Fibroblast of the conjunctiva (primary cell): Measurements from ENCODE around the gene USH2A.
"Not testable (repeated sequence)": the region's sequence is repeated elsewhere in the genome, so short reads cannot be mapped to it uniquely, and the experiment has no call there.

ENCODE experiments used
- DNase-seq: peaks from one replicate; pipeline ENCODE4 v3.0.0-alpha.2; 2010; ENCODE audit warnings: low read depth

The USH2A gene

DNA sequence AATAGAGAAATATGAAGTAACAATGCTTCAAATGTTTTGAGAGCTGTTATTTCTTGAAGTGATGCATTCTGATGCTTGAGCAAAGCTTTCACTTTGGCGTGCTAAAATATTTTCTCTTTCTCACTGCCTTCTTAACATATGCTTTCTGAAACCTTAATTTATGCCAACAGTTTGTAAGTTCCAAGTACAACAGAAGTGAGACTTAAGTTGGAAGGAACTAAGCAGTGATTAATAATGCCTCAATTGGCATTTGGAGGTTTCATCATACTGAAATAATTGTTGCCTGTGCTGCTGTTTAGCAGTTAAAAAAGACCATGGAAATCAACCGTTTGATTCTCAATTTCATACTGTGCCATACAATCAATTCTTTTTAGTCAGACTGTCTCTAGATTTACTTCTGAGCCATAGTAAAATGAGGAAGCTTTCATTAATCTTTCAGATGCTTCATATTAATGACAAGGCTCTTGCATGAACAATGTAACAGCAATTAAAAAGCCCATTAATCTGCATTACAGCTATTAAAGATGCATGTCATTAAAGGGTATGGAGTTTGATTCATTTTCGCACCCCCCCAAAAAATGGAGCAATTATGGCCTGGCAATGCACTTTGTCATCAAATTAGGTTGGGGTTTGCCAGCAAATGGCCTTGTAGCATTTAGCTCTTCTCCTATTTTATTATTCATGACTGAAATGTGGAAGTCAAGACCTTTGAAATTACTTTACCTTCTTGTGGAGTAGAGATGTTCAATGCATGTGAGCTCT, 375.3 kb downstream of the USH2A start:
- DNase-seq, result no peak

DNA sequence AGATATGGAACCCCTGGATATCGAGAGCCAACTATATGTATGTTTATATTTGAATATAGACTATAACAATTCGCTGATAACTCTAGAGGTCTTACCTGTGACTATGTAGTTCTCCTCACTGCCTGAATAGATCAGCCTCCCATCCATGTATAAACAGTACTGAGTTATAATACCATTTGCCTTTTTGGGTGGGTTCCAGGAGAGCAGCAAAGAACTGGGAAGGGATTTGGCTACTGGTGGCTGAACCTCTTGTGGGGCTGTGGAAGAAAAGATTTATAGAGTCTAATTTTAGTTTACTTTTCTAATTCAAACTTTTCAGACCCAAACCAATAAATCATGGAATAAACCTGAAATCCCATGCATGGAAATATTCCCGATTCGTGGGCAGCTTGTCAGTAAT, 376.9 kb downstream of the USH2A start:
- DNase-seq, result no peak

DNA sequence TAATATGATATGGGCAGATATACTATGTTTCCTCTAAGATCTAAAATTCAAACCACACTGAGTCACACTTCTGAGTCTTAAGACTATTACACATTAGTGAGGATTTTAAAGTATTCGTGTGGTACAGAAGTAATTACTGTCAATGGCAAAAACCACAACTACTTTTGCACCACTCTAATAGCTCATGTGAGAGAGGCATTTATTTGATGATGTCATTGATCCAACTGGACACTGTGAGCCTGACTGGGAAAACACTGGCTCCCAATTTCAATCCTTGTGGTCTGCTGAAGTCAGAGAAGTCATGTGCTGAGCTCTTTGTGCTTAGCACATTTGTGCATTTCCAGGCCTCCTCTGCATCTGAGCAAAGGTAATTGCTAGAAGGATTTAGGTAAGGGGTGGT, 377.8 kb downstream of the USH2A start:
- DNase-seq, result peak; percentile 3

GRCh38 chr1:216044538-216044937, 378.7 kb downstream of the USH2A start:
- no peak for DNase-seq

GRCh38 chr1:216034506-216034905, 388.7 kb downstream of the USH2A start:
- peak; percentile 3 for DNase-seq

GRCh38 chr1:216032961-216033614, 390.2 kb downstream of the USH2A start:
- DNase-seq, result no peak

- DNase-seq, result no peak
Measured at GRCh38 chr1:216032284-216032683, 391.0 kb downstream of the USH2A start.

DNA sequence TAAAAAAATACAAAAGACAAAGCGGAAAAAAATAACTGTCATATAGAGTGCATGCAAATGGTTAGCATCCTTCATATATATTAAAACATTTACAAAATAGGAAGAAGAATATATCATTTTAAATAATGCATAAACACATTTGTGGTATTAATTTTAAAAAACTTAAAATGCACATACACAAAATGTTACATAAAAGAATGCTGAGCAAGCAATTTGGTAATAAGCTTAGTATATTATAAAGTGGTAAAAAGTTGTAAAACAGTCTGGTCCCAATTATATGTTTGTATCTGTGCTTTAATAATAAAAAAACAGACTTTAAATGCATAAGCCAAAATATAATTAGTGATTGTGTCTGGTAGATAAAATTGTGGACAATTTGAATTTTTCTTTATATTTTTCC, 394.6 kb downstream of the USH2A start:
- DNase-seq, result no peak

GRCh38 chr1:216024546-216024945, 398.7 kb downstream of the USH2A start:
- DNase-seq, result no peak

GRCh38 chr1:216020743-216021345, 402.4 kb downstream of the USH2A start:
- no peak for DNase-seq

- DNase-seq, result no peak
Measured at GRCh38 chr1:216015116-216015515, 408.1 kb downstream of the USH2A start.

DNA sequence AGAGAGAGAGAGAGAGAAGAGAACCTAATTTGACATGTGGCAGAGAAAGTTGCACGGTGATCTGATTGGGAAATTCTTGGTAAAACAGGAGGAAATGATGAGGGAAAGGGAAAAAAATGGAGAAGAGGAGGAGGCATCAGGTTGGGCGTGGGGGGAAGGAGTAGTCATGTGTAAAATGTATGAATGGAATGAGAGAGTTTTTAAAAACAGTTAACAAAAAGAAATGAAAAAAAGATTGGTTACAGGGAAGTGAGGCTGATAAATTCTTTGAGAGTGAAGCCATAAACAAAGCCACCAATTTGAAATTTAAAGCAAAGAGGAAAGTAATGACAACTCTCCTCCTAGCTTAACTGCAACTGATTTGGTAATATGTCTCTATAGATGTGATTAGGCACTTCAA, 409.2 kb downstream of the USH2A start:
- DNase-seq, result no peak

DNA sequence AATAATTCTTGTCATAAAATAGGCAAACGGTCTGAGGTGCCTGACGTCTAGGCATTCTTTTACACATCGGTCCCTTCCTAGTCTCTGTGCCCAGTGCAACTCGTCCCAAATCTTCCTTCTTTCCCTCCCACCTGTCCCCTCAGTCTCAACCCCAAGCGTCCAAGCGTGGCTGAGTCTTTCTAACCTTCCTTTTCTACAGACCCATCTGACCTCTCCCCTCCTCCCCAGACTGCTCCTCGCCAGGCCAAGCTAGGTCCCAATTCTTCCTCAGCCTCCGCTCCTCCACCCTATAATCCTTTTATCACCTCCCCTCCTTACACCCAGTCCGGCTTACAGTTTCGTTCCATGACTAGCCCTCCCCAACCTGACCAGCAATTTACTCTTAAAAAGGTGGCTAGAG, 413.8 kb downstream of the USH2A start:
- not testable (repeated sequence) for DNase-seq

- DNase-seq, result peak; percentile 21
Measured at GRCh38 chr1:216005916-216006315, 417.3 kb downstream of the USH2A start.

DNA sequence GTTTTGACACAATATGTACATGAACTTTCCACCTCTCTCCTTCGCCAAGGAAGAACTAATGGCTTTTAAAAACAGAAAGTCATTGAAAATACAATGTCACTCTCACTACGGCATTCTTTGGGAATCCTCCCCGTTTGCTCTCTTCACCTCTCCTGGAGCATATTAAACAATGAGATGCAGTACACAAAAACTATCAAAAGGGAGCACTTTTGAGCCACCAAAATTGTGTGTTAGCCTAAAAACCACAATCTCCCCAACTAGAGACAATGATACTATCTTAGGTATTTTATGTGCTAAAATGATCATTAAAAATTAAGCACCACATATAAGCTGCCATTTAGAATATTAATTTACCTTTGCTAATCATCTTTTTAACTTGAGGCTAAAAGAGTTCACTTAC, 430.6 kb downstream of the USH2A start:
- DNase-seq, result peak; percentile 5

DNA sequence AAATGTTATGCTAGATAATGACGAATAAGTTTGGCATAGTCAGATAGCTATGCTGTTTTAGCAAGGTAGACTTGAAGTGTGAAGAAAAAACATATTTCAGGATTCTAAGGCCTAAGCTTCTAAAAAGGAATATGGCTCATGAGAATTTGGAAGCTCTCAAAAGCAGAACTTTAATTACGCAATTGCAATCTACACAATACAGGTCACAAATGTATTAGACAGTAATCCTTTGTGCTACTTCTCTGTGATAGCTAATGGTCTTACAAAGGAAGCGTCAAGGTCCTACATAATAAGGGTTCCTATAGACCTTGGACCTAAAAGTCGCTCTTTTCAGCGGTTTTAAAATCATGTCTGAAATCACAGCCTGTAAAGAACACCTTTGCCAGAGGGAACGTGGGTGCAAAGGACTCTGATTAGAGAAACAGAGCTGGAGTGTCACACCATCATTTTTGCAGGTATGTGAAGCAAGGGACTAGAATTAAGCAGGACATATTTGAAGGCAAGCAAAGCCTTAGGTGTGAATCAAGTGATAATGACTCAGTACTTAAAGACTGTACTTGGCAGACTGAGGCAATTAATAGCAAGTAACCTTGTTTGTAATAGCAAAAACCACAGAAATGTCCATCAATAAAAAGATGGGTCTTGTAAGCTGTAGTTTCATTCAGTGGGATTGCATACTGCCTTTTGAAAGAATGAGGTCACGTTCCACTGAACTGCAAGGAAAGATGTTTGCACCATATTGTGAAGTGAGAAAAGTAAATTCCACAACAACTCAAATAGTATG, 436.0 kb downstream of the USH2A start:
- DNase-seq, result no peak

GRCh38 chr1:215986401-215986800, 436.8 kb downstream of the USH2A start:
- DNase-seq, result peak; percentile 2

- no peak for DNase-seq
Measured at GRCh38 chr1:215983680-215984079, 439.6 kb downstream of the USH2A start.

DNA sequence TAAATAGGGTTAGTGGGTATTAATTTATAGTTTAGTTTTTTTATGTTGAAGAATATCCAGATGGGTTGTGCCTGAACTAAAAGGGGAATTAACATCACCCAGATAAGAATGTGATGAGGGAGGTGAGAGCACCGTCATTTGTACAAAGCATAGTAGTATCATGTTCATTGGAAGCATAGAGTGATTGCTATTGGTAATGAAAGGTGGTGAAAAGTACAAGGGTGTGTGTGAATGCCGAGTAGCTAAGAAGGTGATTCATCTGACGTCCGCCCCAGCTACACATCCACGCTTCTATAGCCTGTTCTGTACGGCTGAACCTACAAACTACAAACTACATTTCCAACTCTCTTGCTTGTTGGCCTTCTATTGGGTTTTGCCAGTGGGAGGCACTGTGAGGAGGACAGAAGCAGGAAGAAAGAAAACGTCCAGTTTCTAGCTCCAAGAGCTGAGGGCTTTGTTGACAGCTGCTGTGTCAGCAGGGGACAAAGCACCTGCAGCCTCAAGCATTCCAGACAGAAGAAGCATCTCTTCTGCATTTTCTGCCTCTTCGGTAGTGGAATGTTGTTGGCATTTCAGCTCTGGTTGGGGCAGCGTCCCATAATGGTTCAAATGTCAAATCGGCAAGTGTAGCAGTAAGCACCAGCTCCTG, 451.3 kb downstream of the USH2A start:
- DNase-seq, result no peak

GRCh38 chr1:215970406-215970805, 452.8 kb downstream of the USH2A start:
- no peak for DNase-seq

GRCh38 chr1:215963621-215964020, 459.6 kb downstream of the USH2A start:
- DNase-seq, result no peak

DNA sequence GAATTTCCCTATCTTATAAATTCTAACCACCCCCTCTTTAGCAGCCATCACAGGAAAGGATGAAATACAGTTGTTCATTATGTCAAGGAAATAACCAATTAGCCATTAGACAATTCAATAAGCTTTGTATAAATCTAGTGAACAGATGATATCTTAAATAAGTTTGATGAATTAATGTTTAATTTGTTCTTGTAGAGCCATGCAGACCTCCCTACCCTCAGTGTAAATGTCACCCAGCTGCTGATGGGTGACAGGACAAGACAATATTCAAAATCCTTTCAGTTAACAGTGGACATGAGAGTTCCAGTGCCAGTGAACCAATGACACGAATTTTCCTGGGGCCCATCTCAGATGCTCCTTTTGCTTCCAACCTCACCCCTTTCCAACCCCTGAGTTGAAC, 460.2 kb downstream of the USH2A start:
- no peak for DNase-seq
